Activated naive CD8-positive, alpha-beta T cell (primary cell): Measurements from ENCODE around the gene BMPR1B.

Source experiments
- H3K27ac Mint-ChIP-seq: one replicate; pipeline ENCODE4 v1.8.0; 2021; ENCODE audit warnings: mixed read lengths
- H3K27me3 Mint-ChIP-seq: one replicate; pipeline ENCODE4 v1.8.0; 2021; ENCODE audit warnings: mixed read lengths
- H3K36me3 Mint-ChIP-seq: one replicate; pipeline ENCODE4 v1.8.0; 2021; ENCODE audit warnings: mixed read lengths
- H3K4me1 Mint-ChIP-seq: one replicate; pipeline ENCODE4 v1.8.0; 2021; ENCODE audit warnings: low read depth, mixed read lengths
- H3K4me3 Mint-ChIP-seq: one replicate; pipeline ENCODE4 v1.8.0; 2021; ENCODE audit warnings: mild to moderate bottlenecking, mixed read lengths
- H3K9me3 Mint-ChIP-seq: one replicate; pipeline ENCODE4 v1.8.0; 2021; ENCODE audit warnings: low read depth, mixed read lengths

The BMPR1B gene

DNA sequence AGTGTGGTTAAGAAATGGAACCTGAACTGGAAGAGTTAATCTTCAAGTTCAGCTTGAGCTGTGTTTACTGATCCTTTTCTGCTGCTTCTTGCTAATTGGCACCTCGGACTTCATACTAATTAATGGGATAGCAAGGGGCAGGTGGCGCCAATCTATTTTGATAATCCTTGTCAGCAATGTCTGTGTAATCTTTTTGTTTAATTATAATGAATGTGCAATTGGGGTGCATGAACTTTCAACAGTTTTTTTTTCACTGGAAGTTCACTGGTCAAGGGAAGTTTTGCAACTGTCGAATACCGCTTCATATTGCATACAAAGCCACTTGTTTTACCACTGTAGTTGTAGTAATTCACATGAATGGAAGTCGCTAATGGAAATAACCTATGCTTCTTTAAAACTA is 261.0 kb downstream of the BMPR1B start:
- no peak overlapping the region for H3K27ac Mint-ChIP-seq
- H3K9me3 Mint-ChIP-seq, result no peaks in the 10 kb centered on the region
- no peaks in the 10 kb centered on the region for H3K27me3 Mint-ChIP-seq
- no peaks in the 10 kb centered on the region for H3K36me3 Mint-ChIP-seq
- no peak overlapping the region for H3K4me3 Mint-ChIP-seq
- no peaks in the 10 kb centered on the region for H3K4me1 Mint-ChIP-seq

DNA sequence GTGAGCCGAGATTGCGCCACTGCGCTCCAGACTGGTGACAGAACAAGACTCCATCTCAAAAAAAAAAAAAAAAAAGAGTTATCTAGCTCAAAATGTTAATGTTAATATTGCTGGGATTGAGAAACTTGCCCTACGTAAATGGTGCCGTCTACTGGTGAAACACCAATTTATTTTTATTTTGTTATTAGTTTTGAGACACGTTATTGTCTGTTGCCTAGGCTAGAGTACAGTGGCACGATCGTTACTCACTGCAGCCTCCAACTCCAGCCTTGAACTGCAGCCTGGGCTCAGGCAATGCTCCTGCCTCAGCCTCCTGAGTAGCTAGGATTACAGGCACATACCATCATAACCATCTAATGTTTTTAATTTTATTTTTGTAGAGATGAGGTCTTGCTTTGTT is 262.8 kb downstream of the BMPR1B start:
- Mint-ChIP-seq H3K9me3 (no peaks in the 10 kb centered on the region), H3K4me3 (no peak overlapping the region), H3K4me1 (no peaks in the 10 kb centered on the region), H3K27me3 (no peaks in the 10 kb centered on the region), H3K36me3 (no peaks in the 10 kb centered on the region), H3K27ac (no peak overlapping the region)

DNA sequence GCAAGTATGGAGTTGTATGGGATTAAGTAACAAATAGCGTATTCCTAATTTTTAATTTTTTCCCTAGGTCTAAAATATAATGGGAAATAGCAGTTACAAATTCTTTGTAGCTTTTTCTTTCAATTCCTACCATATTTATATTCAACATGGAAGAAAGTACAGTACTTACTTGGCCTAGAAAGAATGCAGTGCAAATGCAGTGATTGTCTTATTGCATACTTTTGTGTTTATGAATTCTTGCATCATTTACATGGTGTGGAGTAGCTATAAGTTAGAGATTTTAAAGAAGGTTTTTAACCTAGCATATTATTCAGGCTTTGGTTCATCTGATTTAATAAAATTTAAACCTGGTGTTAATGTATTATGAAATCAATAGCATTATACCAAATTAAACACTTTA is 263.3 kb downstream of the BMPR1B start:
- Mint-ChIP-seq H3K36me3 (no peaks in the 10 kb centered on the region), H3K9me3 (no peaks in the 10 kb centered on the region), H3K27ac (no peak overlapping the region), H3K4me3 (no peak overlapping the region), H3K4me1 (no peaks in the 10 kb centered on the region), H3K27me3 (no peaks in the 10 kb centered on the region)

DNA sequence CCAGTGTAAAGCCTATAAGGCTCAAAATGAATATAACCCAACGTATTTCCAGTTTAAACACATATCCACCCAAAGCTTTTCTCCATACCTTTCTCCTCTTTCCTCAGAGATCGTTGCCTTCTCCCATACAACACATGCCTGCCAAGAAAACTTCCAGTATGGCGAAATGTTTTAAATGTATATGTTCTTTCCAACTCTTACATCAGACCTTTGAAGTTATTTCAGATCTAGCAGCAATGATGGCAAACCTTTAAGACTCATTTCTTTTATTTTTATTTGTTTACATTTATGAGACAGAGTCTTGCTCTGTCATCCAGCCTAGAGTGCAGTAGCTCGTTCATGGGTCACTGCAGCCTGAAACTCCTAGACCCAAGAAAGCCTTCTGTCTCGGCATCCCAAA is 265.4 kb downstream of the BMPR1B start:
- H3K9me3 Mint-ChIP-seq, result peaks cover under 1% of the 10 kb centered on the region
- no peaks in the 10 kb centered on the region for H3K36me3 Mint-ChIP-seq
- H3K27ac Mint-ChIP-seq, result no peak overlapping the region
- H3K4me1 Mint-ChIP-seq, result no peaks in the 10 kb centered on the region
- no peaks in the 10 kb centered on the region for H3K27me3 Mint-ChIP-seq
- no peak overlapping the region for H3K4me3 Mint-ChIP-seq

DNA sequence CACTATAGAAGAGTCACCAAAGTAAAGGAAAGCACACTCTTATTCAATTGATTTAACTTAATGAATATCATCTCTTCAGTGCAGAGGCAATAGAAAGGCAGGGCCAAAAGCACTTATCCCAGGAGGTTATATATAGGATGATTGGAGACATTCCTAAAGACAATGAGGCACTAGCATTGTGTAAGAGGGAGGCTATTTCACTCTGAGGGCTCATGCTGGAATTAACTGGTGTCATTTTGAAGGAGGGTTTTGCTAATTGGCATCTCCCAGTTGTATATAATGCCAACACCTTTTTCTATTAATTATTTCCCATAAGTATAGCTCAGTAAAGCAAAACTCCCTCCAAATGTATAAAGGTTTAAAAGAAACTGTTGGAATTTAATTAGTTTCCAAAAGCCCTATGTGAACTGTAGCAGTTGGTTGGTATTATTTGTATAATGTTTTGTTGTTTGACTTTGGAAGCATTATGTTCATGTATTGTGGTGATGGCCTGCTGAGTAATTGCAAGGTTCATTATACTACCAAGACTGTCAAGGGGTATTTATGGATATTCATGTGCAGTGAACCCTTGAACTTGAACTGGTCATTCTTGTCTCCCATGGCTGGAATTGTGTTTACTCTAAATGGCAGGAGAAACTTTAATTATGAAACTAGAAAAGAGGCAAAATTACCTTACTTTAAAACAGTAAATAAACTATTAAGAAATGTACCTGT is 270.3 kb downstream of the BMPR1B start:
- no peaks in the 10 kb centered on the region for H3K4me1 Mint-ChIP-seq
- H3K4me3 Mint-ChIP-seq, result no peak overlapping the region
- H3K27me3 Mint-ChIP-seq, result no peaks in the 10 kb centered on the region
- no peaks in the 10 kb centered on the region for H3K36me3 Mint-ChIP-seq
- no peak overlapping the region for H3K27ac Mint-ChIP-seq
- peaks cover 2% of the 10 kb centered on the region for H3K9me3 Mint-ChIP-seq

DNA sequence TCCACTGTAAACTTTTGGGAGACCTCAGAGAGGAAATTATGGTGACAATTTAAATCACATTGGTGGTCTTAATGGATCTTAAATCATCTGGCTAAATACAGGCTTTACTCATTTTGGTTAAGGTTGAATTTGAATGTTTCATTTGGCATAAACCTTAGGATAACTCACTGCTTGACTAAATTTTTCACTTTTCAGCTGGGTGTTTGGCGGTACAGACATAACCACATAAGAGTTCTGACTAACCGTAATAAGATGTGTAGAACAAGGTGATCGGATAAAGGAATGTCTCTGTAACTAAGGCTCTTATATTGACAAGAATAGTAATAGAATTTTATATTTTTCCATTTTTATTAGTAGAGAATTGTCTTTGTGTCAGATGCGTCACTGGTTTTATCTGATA is 281.0 kb downstream of the BMPR1B start:
- no peak overlapping the region for H3K4me3 Mint-ChIP-seq
- peaks cover 2% of the 10 kb centered on the region for H3K36me3 Mint-ChIP-seq
- no peak overlapping the region for H3K27ac Mint-ChIP-seq
- H3K9me3 Mint-ChIP-seq, result peaks cover 18% of the 10 kb centered on the region
- peaks cover 7% of the 10 kb centered on the region for H3K27me3 Mint-ChIP-seq
- H3K4me1 Mint-ChIP-seq, result no peaks in the 10 kb centered on the region

DNA sequence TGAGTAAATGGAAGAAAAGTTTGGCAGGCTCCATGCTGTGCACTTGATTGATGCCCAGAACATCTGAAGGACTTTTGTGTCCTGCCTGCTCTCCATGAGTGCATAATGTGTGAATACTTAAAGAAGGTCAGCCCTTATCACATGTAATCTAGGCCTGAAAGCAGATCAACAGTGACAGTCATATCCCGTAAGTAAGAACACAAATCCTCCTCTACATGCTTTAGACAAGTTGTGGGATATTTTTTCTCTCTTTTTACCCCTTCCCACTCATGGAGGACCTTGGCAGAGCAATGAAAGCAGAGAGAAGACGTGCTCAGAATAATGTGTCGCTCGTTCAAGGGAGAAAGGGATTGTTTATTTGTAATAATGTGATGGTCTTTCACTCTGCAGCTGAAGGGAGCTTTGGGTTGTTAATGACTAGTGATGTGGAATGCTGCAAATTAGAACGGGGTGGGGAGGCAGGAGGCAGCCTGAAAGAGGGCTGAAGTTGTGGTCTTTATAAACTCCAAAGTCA is 286.6 kb downstream of the BMPR1B start:
- H3K36me3 Mint-ChIP-seq, result no peaks in the 10 kb centered on the region
- H3K27me3 Mint-ChIP-seq, result no peaks in the 10 kb centered on the region
- no peak overlapping the region for H3K4me3 Mint-ChIP-seq
- no peaks in the 10 kb centered on the region for H3K9me3 Mint-ChIP-seq
- no peaks in the 10 kb centered on the region for H3K4me1 Mint-ChIP-seq
- no peak overlapping the region for H3K27ac Mint-ChIP-seq

DNA sequence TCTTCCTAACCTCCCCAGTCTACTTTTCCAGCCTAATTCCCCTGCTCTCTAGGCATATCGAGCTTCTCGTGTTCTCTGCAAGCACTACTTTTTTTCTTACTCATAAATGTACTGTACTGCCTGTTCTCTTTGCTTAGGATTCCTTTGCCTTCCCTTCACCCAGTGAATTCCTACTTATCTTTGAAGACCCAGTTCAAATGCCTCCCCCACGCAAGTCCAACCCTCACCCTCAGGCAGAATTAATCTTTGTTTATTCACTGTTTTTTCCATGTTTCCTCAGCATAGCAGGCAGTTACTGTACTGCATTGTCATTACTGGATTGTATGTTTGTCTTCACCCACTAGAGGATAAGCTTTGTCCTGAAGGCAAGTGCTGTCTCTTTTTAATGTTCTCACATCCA is 287.7 kb downstream of the BMPR1B start:
- Mint-ChIP-seq H3K4me3 (no peak overlapping the region), H3K27me3 (no peaks in the 10 kb centered on the region), H3K36me3 (no peaks in the 10 kb centered on the region), H3K27ac (no peak overlapping the region), H3K4me1 (no peaks in the 10 kb centered on the region), H3K9me3 (no peaks in the 10 kb centered on the region)

DNA sequence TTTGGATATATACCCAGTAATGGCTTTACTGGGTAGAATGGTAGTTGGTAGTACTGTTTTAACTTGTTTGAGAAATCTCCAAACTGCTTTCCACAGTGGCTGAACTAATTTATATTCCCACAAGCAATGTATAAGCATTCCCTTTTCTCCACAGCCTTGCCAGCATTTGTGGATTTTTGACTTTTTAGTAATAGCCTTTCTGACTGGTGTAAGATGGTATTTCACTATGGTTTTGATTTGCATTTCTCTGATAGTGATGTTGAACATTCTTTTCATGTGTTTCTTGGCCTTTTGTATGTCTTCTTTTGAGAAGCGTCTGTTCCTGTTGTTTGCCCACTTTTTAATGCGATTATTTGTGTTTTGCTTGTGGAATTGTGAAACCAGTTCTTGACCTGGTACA is 290.5 kb downstream of the BMPR1B start:
- Mint-ChIP-seq H3K36me3 (no peaks in the 10 kb centered on the region), H3K4me3 (no peak overlapping the region), H3K9me3 (no peaks in the 10 kb centered on the region)

DNA sequence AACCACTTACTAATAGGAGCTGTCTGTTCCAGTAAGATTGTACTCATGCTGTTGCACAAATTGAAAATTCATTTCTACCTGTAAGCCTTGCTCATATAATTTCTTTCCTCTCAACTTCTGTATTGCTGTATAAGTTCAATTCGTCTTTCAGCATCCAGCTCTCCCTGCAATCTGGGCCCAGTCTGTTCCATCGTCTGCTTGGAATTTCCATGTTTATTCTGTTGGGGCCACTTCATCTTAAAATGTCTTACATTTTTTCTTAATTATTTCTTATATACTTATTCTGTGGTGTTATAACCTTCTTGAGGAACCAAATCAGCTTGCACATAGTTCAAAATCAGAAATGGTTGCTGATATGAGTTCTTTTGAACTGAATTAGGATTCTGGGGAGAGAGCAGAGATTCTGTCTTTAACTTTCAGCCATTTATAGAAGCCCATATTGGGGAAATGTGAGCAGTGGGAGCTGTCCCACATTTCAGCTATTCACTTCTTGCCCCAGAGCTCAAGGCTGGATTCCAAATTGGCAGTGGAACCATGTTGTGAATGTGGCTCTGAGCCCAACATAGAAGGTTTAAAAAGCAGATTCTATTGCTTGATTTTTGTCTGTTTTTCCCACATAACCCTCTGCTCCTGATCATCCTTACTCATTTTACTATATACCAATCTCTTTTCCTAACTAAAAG is 291.9 kb downstream of the BMPR1B start:
- Mint-ChIP-seq H3K9me3 (no peaks in the 10 kb centered on the region), H3K4me1 (no peaks in the 10 kb centered on the region), H3K4me3 (no peak overlapping the region), H3K36me3 (no peaks in the 10 kb centered on the region), H3K27ac (no peak overlapping the region), H3K27me3 (no peaks in the 10 kb centered on the region)

More for the DNA sequence above, 290.5 kb downstream of the BMPR1B start:
- Mint-ChIP-seq H3K27ac (no peak overlapping the region), H3K27me3 (no peaks in the 10 kb centered on the region), H3K4me1 (no peaks in the 10 kb centered on the region)

DNA sequence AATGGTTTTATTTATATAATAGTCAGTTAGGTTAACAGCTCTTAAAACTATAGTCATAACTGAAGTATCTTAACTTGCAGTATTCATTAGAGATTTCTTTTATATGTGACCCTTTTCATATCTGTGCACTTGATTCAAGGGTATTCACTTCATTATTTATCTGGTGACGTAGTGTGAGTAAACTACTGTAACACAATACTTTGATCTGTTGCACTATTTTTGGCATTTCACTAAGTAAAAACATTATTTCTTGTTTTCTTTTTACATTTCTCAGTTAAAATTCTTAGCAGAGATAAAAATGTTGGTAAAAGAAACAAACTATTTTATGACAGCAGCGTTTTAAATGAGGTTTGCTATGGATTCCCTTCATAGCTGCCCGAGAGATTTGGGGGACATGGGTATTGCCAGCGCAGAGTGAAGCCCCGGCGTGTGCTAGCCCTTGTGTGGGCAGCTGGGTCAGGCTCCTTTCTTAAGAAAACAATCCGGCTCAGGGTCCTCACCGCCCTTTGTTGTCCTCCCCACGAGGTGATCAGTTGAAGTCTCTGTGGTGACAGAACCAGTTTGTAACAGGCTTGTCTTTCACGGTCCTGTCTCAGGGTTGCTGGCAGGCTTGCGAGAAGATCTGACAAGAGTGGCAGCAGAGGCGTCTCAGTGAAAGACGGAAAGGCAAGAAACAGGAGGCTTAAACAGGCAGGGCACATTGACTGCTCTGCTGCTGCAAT is 293.4 kb downstream of the BMPR1B start:
- H3K9me3 Mint-ChIP-seq, result no peaks in the 10 kb centered on the region
- no peaks in the 10 kb centered on the region for H3K36me3 Mint-ChIP-seq
- no peak overlapping the region for H3K27ac Mint-ChIP-seq
- H3K4me1 Mint-ChIP-seq, result no peaks in the 10 kb centered on the region
- no peaks in the 10 kb centered on the region for H3K27me3 Mint-ChIP-seq
- no peak overlapping the region for H3K4me3 Mint-ChIP-seq

DNA sequence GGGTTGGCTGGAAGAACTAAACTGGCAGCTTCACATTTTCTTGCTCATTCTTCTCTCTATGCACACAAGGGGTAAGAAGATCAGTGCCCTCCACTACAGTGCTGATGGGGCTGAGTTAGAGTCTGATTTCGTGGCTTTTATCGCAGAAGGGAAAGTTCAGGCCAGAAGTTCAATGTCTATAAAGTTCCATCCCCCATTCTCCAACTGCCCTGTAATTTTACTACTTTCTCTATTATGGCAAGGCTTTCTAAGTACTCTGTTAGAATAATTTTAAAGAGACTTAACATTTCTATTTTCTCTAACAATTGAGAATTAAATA is 293.9 kb downstream of the BMPR1B start:
- Mint-ChIP-seq H3K27me3 (no peaks in the 10 kb centered on the region), H3K9me3 (no peaks in the 10 kb centered on the region), H3K4me1 (no peaks in the 10 kb centered on the region), H3K27ac (no peak overlapping the region), H3K4me3 (no peak overlapping the region), H3K36me3 (no peaks in the 10 kb centered on the region)

DNA sequence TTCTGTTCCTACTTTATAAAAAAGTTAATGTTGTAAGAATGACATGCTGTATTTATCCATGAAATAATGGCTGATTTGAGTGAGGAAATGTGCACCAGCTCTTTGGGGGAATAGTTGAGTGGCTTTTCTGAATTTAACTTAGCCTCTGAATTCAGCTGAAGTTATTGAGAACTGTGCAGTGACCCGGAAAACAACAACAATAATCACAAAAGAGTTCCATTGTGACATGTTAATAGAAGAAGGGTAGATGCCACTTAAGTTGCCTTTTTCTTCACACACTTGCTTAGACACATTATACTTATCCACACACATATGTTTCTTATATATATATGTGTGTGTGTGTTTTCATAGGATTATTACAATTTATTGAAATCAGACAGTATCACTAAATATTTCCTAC is 301.2 kb downstream of the BMPR1B start:
- Mint-ChIP-seq H3K27ac (no peak overlapping the region), H3K4me3 (no peak overlapping the region), H3K27me3 (no peaks in the 10 kb centered on the region), H3K36me3 (no peaks in the 10 kb centered on the region), H3K4me1 (no peaks in the 10 kb centered on the region), H3K9me3 (no peaks in the 10 kb centered on the region)

DNA sequence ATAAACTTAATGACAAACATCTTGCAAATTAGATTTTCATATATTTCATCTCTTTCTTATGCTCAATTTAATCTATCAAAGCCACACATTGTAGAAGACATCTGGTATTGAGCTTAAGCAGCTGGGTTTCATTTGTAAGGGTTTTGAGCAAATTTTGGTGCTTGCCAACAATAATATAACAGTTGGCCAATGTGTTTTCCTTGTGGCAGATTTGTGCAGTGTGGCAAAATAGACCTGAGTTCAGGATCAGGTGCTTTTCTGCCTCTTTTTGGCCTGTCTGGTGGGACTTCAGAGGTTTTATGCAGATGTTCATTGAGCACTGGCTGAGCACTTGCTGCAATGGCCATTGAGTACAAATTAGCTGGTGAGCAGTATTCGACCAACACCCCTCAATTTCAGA is 301.9 kb downstream of the BMPR1B start:
- Mint-ChIP-seq H3K27ac (no peak overlapping the region), H3K4me3 (no peak overlapping the region), H3K4me1 (no peaks in the 10 kb centered on the region), H3K27me3 (no peaks in the 10 kb centered on the region), H3K9me3 (no peaks in the 10 kb centered on the region), H3K36me3 (no peaks in the 10 kb centered on the region)

DNA sequence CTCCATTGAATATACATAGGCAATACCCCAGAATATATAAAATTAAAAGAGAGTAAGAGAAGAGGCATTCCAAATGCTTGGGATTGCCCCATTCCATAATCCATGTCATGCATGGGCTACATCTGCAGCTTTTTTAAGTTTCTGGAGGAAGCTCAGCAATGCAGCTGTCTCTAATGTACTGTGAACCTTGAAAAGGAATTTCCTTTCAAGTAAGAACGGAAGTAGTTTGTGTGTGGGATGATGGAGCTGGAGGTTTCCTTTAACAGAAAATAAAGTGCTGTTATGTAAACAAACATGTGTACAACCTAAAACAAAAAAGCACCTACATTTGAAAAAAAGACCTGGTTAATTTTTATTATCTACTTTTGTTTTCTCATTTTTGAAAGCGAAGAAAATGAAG is 303.5 kb downstream of the BMPR1B start:
- no peaks in the 10 kb centered on the region for H3K4me1 Mint-ChIP-seq
- H3K9me3 Mint-ChIP-seq, result no peaks in the 10 kb centered on the region
- H3K27me3 Mint-ChIP-seq, result no peaks in the 10 kb centered on the region
- H3K27ac Mint-ChIP-seq, result no peak overlapping the region
- H3K4me3 Mint-ChIP-seq, result no peak overlapping the region
- no peaks in the 10 kb centered on the region for H3K36me3 Mint-ChIP-seq
